Measurements from ENCODE around the gene AOPEP.

The AOPEP gene

GRCh38 chr9:94975480-94975879 is 249.0 kb downstream of the AOPEP start:
- DNase-seq, result no peak

GRCh38 chr9:94976077-94976476 is 249.6 kb downstream of the AOPEP start:
- no peak for DNase-seq

- no peak for DNase-seq
Observed at GRCh38 chr9:94977416-94977815, 250.9 kb downstream of the AOPEP start.

GRCh38 chr9:94979904-94980507 is 253.5 kb downstream of the AOPEP start:
- no peak for DNase-seq

GRCh38 chr9:94980947-94981722 is 254.6 kb downstream of the AOPEP start:
- no peak for DNase-seq

- no peak for DNase-seq
Observed at GRCh38 chr9:94981723-94982090, 255.2 kb downstream of the AOPEP start.

- no peak for DNase-seq
Observed at GRCh38 chr9:94982211-94982610, 255.7 kb downstream of the AOPEP start.

- DNase-seq, result no peak
Observed at GRCh38 chr9:94983552-94983951, 257.1 kb downstream of the AOPEP start.

- DNase-seq, result no peak
Observed at GRCh38 chr9:94984891-94985476, 258.5 kb downstream of the AOPEP start.

- no peak for DNase-seq
Observed at GRCh38 chr9:94985649-94986048, 259.1 kb downstream of the AOPEP start.

GRCh38 chr9:94987731-94988130 is 261.2 kb downstream of the AOPEP start:
- DNase-seq, result no peak

GRCh38 chr9:94990897-94991561 is 264.5 kb downstream of the AOPEP start:
- DNase-seq, result no peak

GRCh38 chr9:94991961-94992907 is 265.7 kb downstream of the AOPEP start:
- DNase-seq, result no peak

GRCh38 chr9:94993160-94993820 is 266.8 kb downstream of the AOPEP start:
- DNase-seq, result no peak

GRCh38 chr9:94993821-94994165 is 267.3 kb downstream of the AOPEP start:
- DNase-seq, result no peak

- DNase-seq, result no peak
Observed at GRCh38 chr9:94995048-94995693, 268.7 kb downstream of the AOPEP start.

- DNase-seq, result no peak
Observed at GRCh38 chr9:94996641-94997040, 270.1 kb downstream of the AOPEP start.

GRCh38 chr9:94997727-94998126 is 271.2 kb downstream of the AOPEP start:
- no peak for DNase-seq

GRCh38 chr9:94999832-95000231 is 273.3 kb downstream of the AOPEP start:
- no peak for DNase-seq

GRCh38 chr9:95000821-95001220 is 274.3 kb downstream of the AOPEP start:
- no peak for DNase-seq

- DNase-seq, result no peak
Observed at GRCh38 chr9:95001720-95002119, 275.2 kb downstream of the AOPEP start.
